Right renal pelvis (tissue), 4 donors: ENCODE results near the gene NUP205. TPM values are rescaled to one million over a fixed set of nuclear protein-coding genes. Genes with fewer than 3 reads are reported as not detected.

Source experiments
- DNase-seq, 4 donors: peaks; one replicate each; pipeline ENCODE4 v3.0.0-alpha.2; 2013; ENCODE audit warnings: low read depth in 4 of 4, low spot score in 3 of 4, missing footprints in 1 of 4
- polyA plus RNA-seq, 4 donors: library from polyadenylated mRNA; unstranded; fragments of 120-200 nt; gene quantifications; one replicate each; pipeline ENCODE4 v1.2.1, GENCODE V29; 2013; ENCODE audit not compliant: insufficient read length in 4 of 4

Gene NUP205
- polyA plus RNA-seq, 4 donors: 62.6 to 68.9 (median 67.9) TPM

GRCh38 chr7:135541029-135541428, 16.7 kb upstream of the NUP205 start:
- no peak for DNase-seq

- DNase-seq: no peak
Measured at GRCh38 chr7:135550196-135550595, 7.5 kb upstream of the NUP205 start.

- no peak for DNase-seq
Measured at GRCh38 chr7:135552148-135552547, 5.6 kb upstream of the NUP205 start.

- DNase-seq: no peak
Measured at GRCh38 chr7:135553346-135553745, 4.4 kb upstream of the NUP205 start.

GRCh38 chr7:135558337-135558767, 635 bp downstream of the NUP205 start:
- DNase-seq: peak; percentile 48 to 54 (median 50)

GRCh38 chr7:135558881-135559280, 1.2 kb downstream of the NUP205 start:
- no peak for DNase-seq

- no peak for DNase-seq
Measured at GRCh38 chr7:135560631-135561030, 2.9 kb downstream of the NUP205 start.

- no peak for DNase-seq
Measured at GRCh38 chr7:135562720-135563119, 5.0 kb downstream of the NUP205 start.

GRCh38 chr7:135571834-135572233, 14.1 kb downstream of the NUP205 start:
- DNase-seq: no peak

GRCh38 chr7:135573541-135573940, 15.8 kb downstream of the NUP205 start:
- no peak for DNase-seq

- no peak for DNase-seq
Measured at GRCh38 chr7:135575296-135575695, 17.6 kb downstream of the NUP205 start.

GRCh38 chr7:135578569-135578968, 20.9 kb downstream of the NUP205 start:
- DNase-seq: no peak

GRCh38 chr7:135584362-135585353, 26.9 kb downstream of the NUP205 start:
- DNase-seq: no peak

GRCh38 chr7:135597181-135597925, 39.6 kb downstream of the NUP205 start:
- DNase-seq: no peak

- DNase-seq: no peak
Measured at GRCh38 chr7:135597926-135598305, 40.2 kb downstream of the NUP205 start.

GRCh38 chr7:135599471-135599870, 41.8 kb downstream of the NUP205 start:
- DNase-seq: no peak

GRCh38 chr7:135600226-135600625, 42.5 kb downstream of the NUP205 start:
- DNase-seq: no peak

GRCh38 chr7:135601182-135601581, 43.5 kb downstream of the NUP205 start:
- DNase-seq: no peak

GRCh38 chr7:135602304-135602703, 44.6 kb downstream of the NUP205 start:
- DNase-seq: no peak

- DNase-seq: no peak
Measured at GRCh38 chr7:135616136-135616535, 58.4 kb downstream of the NUP205 start.

GRCh38 chr7:135617781-135618180, 60.1 kb downstream of the NUP205 start:
- no peak for DNase-seq

- DNase-seq: no peak
Measured at GRCh38 chr7:135618510-135618909, 60.8 kb downstream of the NUP205 start.
